Activated CD4-positive, alpha-beta T cell treated with anti-CD3 and anti-CD28 coated beads, Interleukin-2, amount 10 ng/mL, durations not matched to agents 7 days and 5 days (primary cell): ENCODE data around the gene PPARD. TPM values are rescaled to one million over a fixed set of nuclear protein-coding genes. Genes with fewer than 3 reads are reported as not detected.

ENCODE experiments used
- CTCF ChIA-PET: fragments of 350-600 bp; sonication (Branson Sonifier 250); formaldehyde crosslinking; loops from one replicate; lab custom pipeline; 2021; ENCODE audit warnings: antibody characterized with exemption; lab: Charles Lee
- POLR2A ChIA-PET: fragments of 350-600 bp; sonication (Branson Sonifier 250); formaldehyde crosslinking; loops from one replicate; lab custom pipeline; 2021; ENCODE audit warnings: antibody characterized with exemption; lab: Charles Lee
- DNase-seq: peaks from one replicate; pipeline ENCODE4 v3.0.0-alpha.2; 2020
- H3K27ac Mint-ChIP-seq: one replicate; pipeline ENCODE4 v1.8.0; 2021; ENCODE audit warnings: mild to moderate bottlenecking, moderate library complexity, mixed read lengths
- H3K27me3 Mint-ChIP-seq: one replicate; pipeline ENCODE4 v1.8.0; 2021; ENCODE audit warnings: mixed read lengths
- H3K36me3 Mint-ChIP-seq: one replicate; pipeline ENCODE4 v1.8.0; 2021; ENCODE audit warnings: low read depth, mixed read lengths
- H3K4me1 Mint-ChIP-seq: one replicate; pipeline ENCODE4 v1.8.0; 2021; ENCODE audit warnings: mixed read lengths
- H3K4me3 Mint-ChIP-seq: one replicate; pipeline ENCODE4 v1.8.0; 2021; ENCODE audit warnings: mild to moderate bottlenecking, moderate library complexity, mixed read lengths
- H3K9me3 Mint-ChIP-seq: one replicate; pipeline ENCODE4 v1.8.0; 2021; ENCODE audit warnings: mixed read lengths
- microRNA-seq: library from miRNA; unstranded; fragments of <30 nt; microRNA quantifications from one replicate; pipeline ENCODE4 v1.2.0, GENCODE V29; 2021; ENCODE audit warnings: borderline microRNAs expressed, borderline replicate concordance
- total RNA-seq, 2 experiments: library from RNA; stranded (reverse); gene quantifications; one replicate each; pipeline ENCODE4 v1.2.3, GENCODE V29; 2021

PPARD gene
- total RNA-seq, 2 experiments from 2014 or later = 24.4 to 25.8 TPM

GRCh38 chr6:35474942-35475570 lies 132.7 kb downstream of the PPARD start:
- POLR2A ChIA-PET = no interaction called here
- Mint-ChIP-seq H3K27ac (peak overlapping the region; percentile 48), H3K4me3 (no peak overlapping the region), H3K9me3 (no peaks in the 10 kb centered on the region), H3K36me3 (peaks cover 28% of the 10 kb centered on the region), H3K4me1 (peaks cover 30% of the 10 kb centered on the region), H3K27me3 (no peaks in the 10 kb centered on the region)
- CTCF ChIA-PET = interaction anchor here (0.5 to 1.1 kb wide), 3 partner anchors 9 to 583 kb away, joined by 3 to 4 read pairs (median 3); no protein-coding TSS in a partner anchor
- no peak for DNase-seq

GRCh38 chr6:35475573-35475972 lies 133.2 kb downstream of the PPARD start:
- Mint-ChIP-seq H3K4me1 (peaks cover 25% of the 10 kb centered on the region), H3K27ac (no peak overlapping the region), H3K4me3 (no peak overlapping the region), H3K27me3 (no peaks in the 10 kb centered on the region), H3K36me3 (peaks cover 23% of the 10 kb centered on the region), H3K9me3 (no peaks in the 10 kb centered on the region)
- ChIA-PET CTCF (interaction anchor here (0.5 to 1.1 kb wide), 3 partner anchors 10 to 583 kb away, joined by 3 to 4 read pairs (median 3); no protein-coding TSS in a partner anchor), POLR2A (no interaction called here)
- DNase-seq = no peak

- POLR2A ChIA-PET = no interaction called here
- CTCF ChIA-PET = interaction anchor here (0.7 to 1.4 kb wide), 3 partner anchors 10 to 115 kb away, joined by 3 to 6 read pairs (median 3); no protein-coding TSS in a partner anchor
- H3K27ac Mint-ChIP-seq = no peak overlapping the region
Observed at GRCh38 chr6:35476004-35476403, 133.6 kb downstream of the PPARD start.

DNA sequence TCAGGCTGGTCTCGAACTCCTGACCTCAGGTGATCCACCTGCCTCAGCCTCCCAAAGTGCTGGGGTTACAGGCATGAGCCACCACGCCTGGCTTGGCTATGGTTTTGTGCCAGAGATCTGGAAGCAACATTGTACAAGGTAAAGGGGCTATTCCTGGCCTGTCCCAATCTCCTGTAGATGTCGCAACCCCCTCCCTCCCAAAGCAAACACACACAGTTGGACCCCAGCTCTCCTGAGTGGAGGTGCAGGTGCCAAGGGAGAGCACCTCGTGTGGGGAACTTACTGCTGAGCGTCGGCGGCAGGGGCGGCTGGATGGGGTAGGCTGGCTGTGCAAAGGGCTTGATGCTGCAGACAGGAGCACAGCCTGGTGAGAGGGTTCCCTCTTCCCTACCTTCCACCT lies 134.7 kb downstream of the PPARD start:
- H3K27me3 Mint-ChIP-seq = no peaks in the 10 kb centered on the region
- H3K4me3 Mint-ChIP-seq = no peak overlapping the region
- no peak overlapping the region for H3K27ac Mint-ChIP-seq
- CTCF ChIA-PET = interaction anchor here (1.3 to 1.7 kb wide), 3 partner anchors 9 to 259 kb away, joined by 3 to 6 read pairs (median 4); partner anchors contain the start of gene RPL10A
- POLR2A ChIA-PET = no interaction called here
- peaks cover 10% of the 10 kb centered on the region for H3K36me3 Mint-ChIP-seq
- no peaks in the 10 kb centered on the region for H3K9me3 Mint-ChIP-seq
- peaks cover 10% of the 10 kb centered on the region for H3K4me1 Mint-ChIP-seq
- no peak for DNase-seq

More at GRCh38 chr6:35476004-35476403, 133.6 kb downstream of the PPARD start:
- H3K9me3 Mint-ChIP-seq = no peaks in the 10 kb centered on the region
- no peaks in the 10 kb centered on the region for H3K27me3 Mint-ChIP-seq
- DNase-seq = no peak
- peaks cover 18% of the 10 kb centered on the region for H3K36me3 Mint-ChIP-seq
- H3K4me1 Mint-ChIP-seq = peaks cover 21% of the 10 kb centered on the region
- no peak overlapping the region for H3K4me3 Mint-ChIP-seq

Small RNA genes within 50 kb of the gene (microRNA-seq; reads per million reads assigned to microRNA genes)
- gene MIR7111 = 0.63 reads per million

Other genes with a start within 250 kb of the PPARD start
- gene TCP11, start 201.2 kb upstream of the PPARD start, total RNA-seq = not detected
- gene SCUBE3, start 128.6 kb upstream of the PPARD start, total RNA-seq = not detected
- gene ZNF76, start 82.8 kb upstream of the PPARD start, total RNA-seq = 10 to 100 TPM; 41.1 to 42.4 TPM
- 100 to 1,000 TPM; 186 to 219 TPM for gene DEF6, start 44.7 kb upstream of the PPARD start, total RNA-seq
- gene FANCE, start 109.8 kb downstream of the PPARD start, total RNA-seq = 10 to 100 TPM; 11.7 to 13.0 TPM
- gene RPL10A, start 125.8 kb downstream of the PPARD start, total RNA-seq = 1,000 to 10,000 TPM; 1,411 to 1,499 TPM
- under 1 TPM; 0.07 to 0.12 TPM for gene TEAD3, start 154.5 kb downstream of the PPARD start, total RNA-seq
- gene TULP1, start 170.3 kb downstream of the PPARD start, total RNA-seq = not detected